ENCODE data around the gene LCA5. TPM values are rescaled to one million over a fixed set of nuclear protein-coding genes. Genes with fewer than 3 reads are reported as not detected.

The LCA5 gene
- total RNA-seq, 2 donors from 2014 or later: 4.6 to 7.0 TPM

GRCh38 chr6:79463621-79464050 is 73.6 kb downstream of the LCA5 start:
- H3K4me3 ChIP-seq: no peak overlapping the region
- no peaks in the 10 kb centered on the region for H3K9me3 ChIP-seq
- no peak for DNase-seq (ENCODE audit: low spot score)
- no peaks in the 10 kb centered on the region for H3K4me1 ChIP-seq (ENCODE audit: control insufficient read depth in 1 of 2, low read depth in 2 of 2)
- no peak overlapping the region for H3K27ac ChIP-seq
- ATAC-seq (ENCODE audit: insufficient number of reproducible peaks, low FRiP score, low read depth): no peak
- H3K27me3 ChIP-seq (replicated peaks; ENCODE audit: insufficient read depth): no peaks in the 10 kb centered on the region
- TF ChIP-seq, protein P1, sequence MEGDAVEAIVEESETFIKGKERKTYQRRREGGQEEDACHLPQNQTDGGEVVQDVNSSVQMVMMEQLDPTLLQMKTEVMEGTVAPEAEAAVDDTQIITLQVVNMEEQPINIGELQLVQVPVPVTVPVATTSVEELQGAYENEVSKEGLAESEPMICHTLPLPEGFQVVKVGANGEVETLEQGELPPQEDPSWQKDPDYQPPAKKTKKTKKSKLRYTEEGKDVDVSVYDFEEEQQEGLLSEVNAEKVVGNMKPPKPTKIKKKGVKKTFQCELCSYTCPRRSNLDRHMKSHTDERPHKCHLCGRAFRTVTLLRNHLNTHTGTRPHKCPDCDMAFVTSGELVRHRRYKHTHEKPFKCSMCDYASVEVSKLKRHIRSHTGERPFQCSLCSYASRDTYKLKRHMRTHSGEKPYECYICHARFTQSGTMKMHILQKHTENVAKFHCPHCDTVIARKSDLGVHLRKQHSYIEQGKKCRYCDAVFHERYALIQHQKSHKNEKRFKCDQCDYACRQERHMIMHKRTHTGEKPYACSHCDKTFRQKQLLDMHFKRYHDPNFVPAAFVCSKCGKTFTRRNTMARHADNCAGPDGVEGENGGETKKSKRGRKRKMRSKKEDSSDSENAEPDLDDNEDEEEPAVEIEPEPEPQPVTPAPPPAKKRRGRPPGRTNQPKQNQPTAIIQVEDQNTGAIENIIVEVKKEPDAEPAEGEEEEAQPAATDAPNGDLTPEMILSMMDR (IDR thresholded peaks at IDR 0.05): no peak
- no peaks in the 10 kb centered on the region for H3K36me3 ChIP-seq

- Histone ChIP-seq H3K4me3 (no peak overlapping the region), H3K27me3 (replicated peaks; ENCODE audit: insufficient read depth) (no peaks in the 10 kb centered on the region), H3K9me3 (no peaks in the 10 kb centered on the region), H3K4me1 (ENCODE audit: control insufficient read depth in 1 of 2, low read depth in 2 of 2) (no peaks in the 10 kb centered on the region), H3K27ac (no peak overlapping the region), H3K36me3 (no peaks in the 10 kb centered on the region)
- DNase-seq (ENCODE audit: low spot score): no peak
- TF ChIP-seq, protein P1 (IDR thresholded peaks at IDR 0.05): no peak
- no peak for ATAC-seq (ENCODE audit: insufficient number of reproducible peaks, low FRiP score, low read depth)
Observed at GRCh38 chr6:79461205-79461604, 76.0 kb downstream of the LCA5 start.

DNA sequence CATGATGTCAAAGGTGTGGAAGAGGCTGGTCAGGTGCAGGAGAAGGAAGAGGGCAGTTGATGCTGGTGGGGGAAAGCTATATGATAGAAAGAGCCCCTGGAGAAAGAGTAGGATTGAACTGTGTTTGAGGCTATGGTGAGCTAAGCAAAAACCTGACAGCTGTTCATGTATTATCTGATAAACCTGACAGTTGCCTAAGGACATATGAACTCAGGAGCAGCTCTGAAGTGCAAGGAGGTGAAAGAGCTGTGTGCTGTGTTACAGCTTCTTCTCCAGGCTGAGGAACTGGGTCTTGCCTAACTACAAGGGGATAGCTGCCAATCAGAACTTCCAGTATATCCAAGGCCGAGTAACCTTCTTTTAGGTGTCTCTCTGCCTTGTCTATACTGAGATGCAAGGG is 81.8 kb downstream of the LCA5 start:
- Histone ChIP-seq H3K4me3 (no peak overlapping the region), H3K27ac (no peak overlapping the region), H3K9me3 (no peaks in the 10 kb centered on the region), H3K4me1 (ENCODE audit: control insufficient read depth in 1 of 2, low read depth in 2 of 2) (no peaks in the 10 kb centered on the region), H3K27me3 (replicated peaks; ENCODE audit: insufficient read depth) (no peaks in the 10 kb centered on the region), H3K36me3 (no peaks in the 10 kb centered on the region)
- DNase-seq (ENCODE audit: low spot score) (no peak), ATAC-seq (ENCODE audit: insufficient number of reproducible peaks, low FRiP score, low read depth) (no peak)
- TF ChIP-seq, protein P1 (IDR thresholded peaks at IDR 0.05): no peak

DNA sequence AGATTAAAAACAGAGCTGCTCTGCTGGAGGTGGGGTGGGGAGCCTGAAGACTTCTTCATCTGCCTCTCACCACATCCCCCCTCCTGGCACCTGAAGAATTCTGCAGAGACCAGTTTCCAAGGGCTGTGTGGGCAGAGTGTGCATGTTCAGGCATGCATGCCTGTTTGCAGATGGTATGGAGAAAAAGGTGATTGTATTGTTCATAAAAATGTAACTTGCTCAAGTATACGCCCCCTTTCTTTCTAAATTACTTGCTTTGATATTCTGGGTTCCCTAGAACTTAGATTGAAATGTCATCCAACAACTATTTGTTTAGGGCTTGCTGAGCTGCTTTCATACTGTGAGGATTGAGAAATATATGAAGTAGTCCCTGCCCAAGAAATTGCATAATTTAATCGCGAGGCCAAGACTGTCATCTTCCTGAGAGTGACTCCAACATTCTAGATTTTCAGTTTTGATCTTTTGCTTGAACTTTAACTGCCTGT is 83.6 kb downstream of the LCA5 start:
- no peak overlapping the region for H3K27ac ChIP-seq
- DNase-seq (ENCODE audit: low spot score): no peak
- H3K36me3 ChIP-seq: no peaks in the 10 kb centered on the region
- no peak overlapping the region for H3K4me3 ChIP-seq
- ATAC-seq (ENCODE audit: insufficient number of reproducible peaks, low FRiP score, low read depth): no peak
- TF ChIP-seq, protein P1 (IDR thresholded peaks at IDR 0.05): no peak
- H3K9me3 ChIP-seq: no peaks in the 10 kb centered on the region
- no peaks in the 10 kb centered on the region for H3K4me1 ChIP-seq (ENCODE audit: control insufficient read depth in 1 of 2, low read depth in 2 of 2)
- H3K27me3 ChIP-seq (replicated peaks; ENCODE audit: insufficient read depth): no peaks in the 10 kb centered on the region

GRCh38 chr6:79450984-79451383 is 86.2 kb downstream of the LCA5 start:
- ATAC-seq (ENCODE audit: insufficient number of reproducible peaks, low FRiP score, low read depth) (no peak), DNase-seq (ENCODE audit: low spot score) (no peak)
- H3K4me3 ChIP-seq: no peak overlapping the region
- H3K9me3 ChIP-seq: no peaks in the 10 kb centered on the region
- no peaks in the 10 kb centered on the region for H3K27me3 ChIP-seq (replicated peaks; ENCODE audit: insufficient read depth)
- TF ChIP-seq, protein P1 (IDR thresholded peaks at IDR 0.05): no peak
- H3K4me1 ChIP-seq (ENCODE audit: control insufficient read depth in 1 of 2, low read depth in 2 of 2): no peaks in the 10 kb centered on the region
- H3K27ac ChIP-seq: no peak overlapping the region
- no peaks in the 10 kb centered on the region for H3K36me3 ChIP-seq

Measured in thoracic aorta (tissue), 2 donors.